Measurements from ENCODE around the gene TNFSF15.

The TNFSF15 gene

GRCh38 chr9:114803479-114804265, 2.2 kb downstream of the TNFSF15 start:
- no peak for TF ChIP-seq CTCF (IDR thresholded peaks at IDR 0.05; ENCODE audit: insufficient read depth, missing control alignments)
- DNase-seq (ENCODE audit: insufficient read length, low spot score) (no peak), FAIRE-seq (no peak)

- no peak for TF ChIP-seq CTCF (IDR thresholded peaks at IDR 0.05; ENCODE audit: insufficient read depth, missing control alignments)
- DNase-seq (ENCODE audit: insufficient read length, low spot score) (no peak), FAIRE-seq (no peak)
Observed at GRCh38 chr9:114799925-114800324, 5.9 kb downstream of the TNFSF15 start.

GRCh38 chr9:114799441-114799840, 6.4 kb downstream of the TNFSF15 start:
- no peak for DNase-seq (ENCODE audit: insufficient read length, low spot score)
- FAIRE-seq, result no peak

GRCh38 chr9:114798780-114799427, 6.9 kb downstream of the TNFSF15 start:
- DNase-seq (ENCODE audit: insufficient read length, low spot score) (no peak), FAIRE-seq (no peak)
- TF ChIP-seq CTCF (IDR thresholded peaks at IDR 0.05; ENCODE audit: insufficient read depth, missing control alignments), result no peak

More at GRCh38 chr9:114799441-114799840, 6.4 kb downstream of the TNFSF15 start:
- TF ChIP-seq CTCF (IDR thresholded peaks at IDR 0.05; ENCODE audit: insufficient read depth, missing control alignments), result no peak

GRCh38 chr9:114798101-114798500, 7.7 kb downstream of the TNFSF15 start:
- no peak for TF ChIP-seq CTCF (IDR thresholded peaks at IDR 0.05; ENCODE audit: insufficient read depth, missing control alignments)
- no peak for DNase-seq (ENCODE audit: insufficient read length, low spot score)
- FAIRE-seq, result no peak

- no peak for TF ChIP-seq CTCF (IDR thresholded peaks at IDR 0.05; ENCODE audit: insufficient read depth, missing control alignments)
- DNase-seq (ENCODE audit: insufficient read length, low spot score), result no peak
- no peak for FAIRE-seq
Observed at GRCh38 chr9:114792396-114792795, 13.4 kb downstream of the TNFSF15 start.

GRCh38 chr9:114791736-114792135, 14.1 kb downstream of the TNFSF15 start:
- TF ChIP-seq CTCF (IDR thresholded peaks at IDR 0.05; ENCODE audit: insufficient read depth, missing control alignments), result no peak
- FAIRE-seq, result no peak

More at GRCh38 chr9:114791736-114792135, 14.1 kb downstream of the TNFSF15 start:
- DNase-seq (ENCODE audit: insufficient read length, low spot score), result no peak
